ENCODE data around the gene FAM200A.
"Not testable (repeated sequence)": the region's sequence is repeated elsewhere in the genome, so short reads cannot be mapped to it uniquely, and the experiment has no call there.

Gene FAM200A

GRCh38 chr7:99560834-99561736 lies 9.2 kb upstream of the FAM200A start:
- Histone ChIP-seq H3K27ac (peak overlapping the region in 17 of 21 experiments; percentile 5 to 98 (median 57)), H3K4me3 (peak overlapping the region in 1 of 7 experiments; percentile 2)

- Histone ChIP-seq H3K4me3 (peak overlapping the region; percentile 64 to 99 (median 83)), H3K27ac (peak overlapping the region; percentile 89 to 100 (median 98))
Observed at GRCh38 chr7:99559175-99559915, 7.4 kb upstream of the FAM200A start.

- peak within 1 kb of the TSS; percentile 64 to 99 (median 83) for H3K4me3 ChIP-seq
- peak within 1 kb of the TSS; percentile 89 to 100 (median 98) for H3K27ac ChIP-seq
Observed at GRCh38 chr7:99558306-99559174, 6.6 kb upstream of the FAM200A start, which contains the start of gene ZNF655. TSS of gene ZNF655 (plus strand) at chr7:99558642. CDS start at chr7:99560560, 1,918 bp downstream.

- peak overlapping the region; percentile 64 to 99 (median 83) for H3K4me3 ChIP-seq
- peak overlapping the region; percentile 89 to 100 (median 98) for H3K27ac ChIP-seq
Observed at GRCh38 chr7:99557940-99558305, 6.0 kb upstream of the FAM200A start.

- H3K27ac ChIP-seq, result peak overlapping the region in 19 of 21 experiments; percentile 93 to 100 (median 98)
- H3K4me3 ChIP-seq, result peak overlapping the region; percentile 64 to 99 (median 83)
Observed at GRCh38 chr7:99557196-99557607, 5.3 kb upstream of the FAM200A start.

GRCh38 chr7:99554939-99555338 lies 3.0 kb upstream of the FAM200A start:
- Histone ChIP-seq H3K27ac (no peak overlapping the region), H3K4me3 (no peak overlapping the region)

GRCh38 chr7:99553039-99553438 lies 1.1 kb upstream of the FAM200A start:
- H3K27ac ChIP-seq, result no peak overlapping the region
- H3K4me3 ChIP-seq, result no peak overlapping the region

GRCh38 chr7:99551334-99551733 lies 580 bp downstream of the FAM200A start:
- peak overlapping the region; percentile 38 to 97 (median 88) for H3K27ac ChIP-seq
- H3K4me3 ChIP-seq, result peak overlapping the region; percentile 61 to 97 (median 74)

- not testable (repeated sequence) for H3K4me3 ChIP-seq, H3K27ac ChIP-seq
Observed at GRCh38 chr7:99549545-99549944, 2.4 kb downstream of the FAM200A start.

- not testable (repeated sequence) for H3K27ac ChIP-seq, H3K4me3 ChIP-seq
Observed at GRCh38 chr7:99545308-99545707, 6.6 kb downstream of the FAM200A start.

GRCh38 chr7:99543916-99544315 lies 8.0 kb downstream of the FAM200A start:
- Histone ChIP-seq H3K27ac (no peak overlapping the region), H3K4me3 (no peak overlapping the region)

GRCh38 chr7:99543081-99543671 lies 8.7 kb downstream of the FAM200A start:
- no peak overlapping the region for H3K27ac ChIP-seq
- no peak overlapping the region for H3K4me3 ChIP-seq

GRCh38 chr7:99541212-99541611 lies 10.7 kb downstream of the FAM200A start:
- H3K4me3 ChIP-seq, result no peak overlapping the region

GRCh38 chr7:99540542-99540941 lies 11.4 kb downstream of the FAM200A start:
- no peak overlapping the region for H3K4me3 ChIP-seq
- H3K27ac ChIP-seq, result no peak overlapping the region

More at GRCh38 chr7:99541212-99541611, 10.7 kb downstream of the FAM200A start:
- no peak overlapping the region for H3K27ac ChIP-seq

- H3K4me3 ChIP-seq, result no peak overlapping the region
- H3K27ac ChIP-seq, result no peak overlapping the region
Observed at GRCh38 chr7:99539213-99539811, 12.6 kb downstream of the FAM200A start.

GRCh38 chr7:99535667-99536066 lies 16.2 kb downstream of the FAM200A start:
- no peak overlapping the region for H3K4me3 ChIP-seq
- H3K27ac ChIP-seq, result no peak overlapping the region

GRCh38 chr7:99531354-99531765 lies 20.6 kb downstream of the FAM200A start:
- Histone ChIP-seq H3K27ac (no peak overlapping the region), H3K4me3 (no peak overlapping the region)

- H3K4me3 ChIP-seq, result no peak overlapping the region
- H3K27ac ChIP-seq, result no peak overlapping the region
Observed at GRCh38 chr7:99525713-99526440, 26.0 kb downstream of the FAM200A start.
